Pancreas (tissue), 10 donors: ENCODE measurements around the gene CACNA1I. TPM values are rescaled to one million over a fixed set of nuclear protein-coding genes. Genes with fewer than 3 reads are reported as not detected.

Experiments
- ATAC-seq, 4 donors: fragments of 200-7000 bp; cut with Tn5 transposase; one replicate each; pipeline versions ENCODE4 v1.8.0 to v1.9.1; 2020; ENCODE audit warnings: mild to moderate bottlenecking in 4 of 4, moderate library complexity in 4 of 4
- DNase-seq, 6 donors: peaks; one replicate each; pipeline ENCODE4 v3.0.0-alpha.2; 2020
- FAIRE-seq: peaks from 2 replicates; lab custom pipeline; 2012; peaks lifted over from hg19 to GRCh38; lab: Jason Lieb, UNC
- H3K27ac ChIP-seq, 4 donors: fragments of 200-600 bp; sonication (generic); 1 replicate in 3 of 4; 2 replicates in 1 of 4; pipeline versions ENCODE4 v1.5.0 to v1.8.0; 2020
- H3K27me3 ChIP-seq, 4 donors: fragments of 200-600 bp; one replicate each; pipeline ENCODE4 v1.8.0; 2021
- H3K36me3 ChIP-seq, 3 donors: fragments of 200-600 bp; sonication (generic) in 1 of 3; one replicate each; pipeline versions ENCODE4 v1.5.0 to v1.8.0; 2020 to 2021
- H3K4me1 ChIP-seq, 3 donors: fragments of 200-600 bp; one replicate each; pipeline ENCODE4 v1.8.0; 2021
- H3K4me3 ChIP-seq, 4 donors: fragments of 200-600 bp; sonication (generic) in 2 of 4; one replicate each; pipeline versions ENCODE4 v1.5.0 to v1.8.0; 2020 to 2021
- H3K9me3 ChIP-seq, 4 donors: fragments of 200-600 bp; one replicate each; pipeline ENCODE4 v1.8.0; 2021
- CTCF ChIP-seq, 4 donors: fragments of 200-600 bp; sonication (generic) in 3 of 4; IDR thresholded peaks; one replicate each; pipeline versions ENCODE4 v1.5.0 to v1.8.0; 2021; ENCODE audit warnings: antibody characterized with exemption in 4 of 4
- WGBS, 2 donors: extraction: QIAGEN DNeasy Blood & Tissue Kit; methylation state at CpG; one replicate each; pipeline ENCODE4 v1.1.7; 2013; 5-methylcytosine and 5-hydroxymethylcytosine counted together
- intact Hi-C, 3 donors: fragments of 100-400 bp; cut with DNase I; formaldehyde crosslinking; loops; one replicate each; pipeline versions ENCODE4 v1.11.1 to v1.14.2; 2022
- polyA plus RNA-seq, 2 donors: library from polyadenylated mRNA; stranded (reverse); fragments of 200-250 nt; gene quantifications; one replicate each; pipeline ENCODE4 v1.2.3, GENCODE V29; 2013
- total RNA-seq, 6 donors: library from RNA; stranded (reverse); fragmentation: NEBNext Ultra II Directional in 4 of 6; extraction: Animal tissue kit (Norgen Biotek cat#: 25700) in 4 of 6; gene quantifications; one replicate each; pipeline versions ENCODE4 v1.2.1 to v1.2.4, GENCODE V29; 2021 to 2023
- donor health status: healthy with polysubstance abuse.
- donor health status: DM: no; HTN: no; CAD: no; lungs with moderate emphysema.
- donor health status: DM: no; HTN: no; CAD: no.
- donor health status: control.
- donor health status: control.
- donor health status: Bipolar disorder and iron deficiency.
- donor health status: DM: yes; HTN: yes; CAD: no.
- donor health status: DM: no; HTN: no; CAD: no.
- donor health status: DM: no; HTN: no; CAD: no.
- donor health status: DM: yes; HTN: yes; CAD: no.

Gene CACNA1I
- total and polyA plus RNA-seq, 8 donors = 0.04 to 0.21 (median 0.07) TPM

- FAIRE-seq (no peak), DNase-seq (peak in 1 of 6 donors; percentile 21), ATAC-seq (no peak)
- TF ChIP-seq CTCF (IDR thresholded peaks at IDR 0.05) = no peak
- no peaks in the 10 kb centered on the region for H3K4me1 ChIP-seq
- WGBS, 2 donors = 86 to 92% methylated on average over 10 of the region's 10 CpGs
- intact Hi-C loops = no loop called here
- no peaks in the 10 kb centered on the region for H3K27me3 ChIP-seq
- no peaks in the 10 kb centered on the region for H3K9me3 ChIP-seq
- H3K36me3 ChIP-seq = no peaks in the 10 kb centered on the region
- H3K4me3 ChIP-seq = no peak overlapping the region
- no peak overlapping the region for H3K27ac ChIP-seq
Measured at GRCh38 chr22:39689421-39689820, 118.9 kb downstream of the CACNA1I start.

- no peak for FAIRE-seq
- H3K4me3 ChIP-seq = no peak overlapping the region
- ATAC-seq = no peak
- 15 to 21% methylated on average over 24 to 25 of the region's 25 CpGs for WGBS, 2 donors
- no peak for TF ChIP-seq CTCF (IDR thresholded peaks at IDR 0.05)
- intact Hi-C loops = no loop called here
- no peaks in the 10 kb centered on the region for H3K9me3 ChIP-seq
- no peaks in the 10 kb centered on the region for H3K27me3 ChIP-seq
- H3K36me3 ChIP-seq = no peaks in the 10 kb centered on the region
- no peak overlapping the region for H3K27ac ChIP-seq
- no peaks in the 10 kb centered on the region for H3K4me1 ChIP-seq
- DNase-seq = peak in 1 of 6 donors; percentile 65
Measured at GRCh38 chr22:39690881-39691605, 120.5 kb downstream of the CACNA1I start.

GRCh38 chr22:39693943-39694500, 123.5 kb downstream of the CACNA1I start:
- H3K27ac ChIP-seq = no peak overlapping the region
- H3K4me3 ChIP-seq = no peak overlapping the region
- H3K9me3 ChIP-seq = no peaks in the 10 kb centered on the region
- no peaks in the 10 kb centered on the region for H3K27me3 ChIP-seq
- ATAC-seq = no peak
- peak in 2 of 6 donors; percentile 9 to 48 for DNase-seq
- H3K36me3 ChIP-seq = no peaks in the 10 kb centered on the region
- WGBS, 2 donors = 39 to 41% methylated on average over 14 of the region's 14 CpGs
- FAIRE-seq = no peak
- intact Hi-C loops = no loop called here
- no peaks in the 10 kb centered on the region for H3K4me1 ChIP-seq
- TF ChIP-seq CTCF (IDR thresholded peaks at IDR 0.05) = no peak

GRCh38 chr22:39697790-39698430, 127.4 kb downstream of the CACNA1I start:
- no peak for TF ChIP-seq CTCF (IDR thresholded peaks at IDR 0.05)
- FAIRE-seq = no peak
- Histone ChIP-seq H3K36me3 (no peaks in the 10 kb centered on the region), H3K27ac (no peak overlapping the region), H3K27me3 (no peaks in the 10 kb centered on the region), H3K4me3 (no peak overlapping the region), H3K4me1 (no peaks in the 10 kb centered on the region), H3K9me3 (no peaks in the 10 kb centered on the region)
- WGBS, 2 donors = 69 to 75% methylated on average over 14 of the region's 14 CpGs
- peak in 1 of 6 donors; percentile 34 for DNase-seq
- no peak for ATAC-seq
- intact Hi-C loops = no loop called here
